Activated naive CD4-positive, alpha-beta T cell treated with anti-CD3 and anti-CD28 coated beads, Interleukin-2, amount 10 ng/mL, durations not matched to agents 7 days and 5 days (primary cell): ENCODE measurements around the gene SPDL1.

ENCODE experiments used
- CTCF ChIA-PET: fragments of 350-600 bp; sonication (Branson Sonifier 250); formaldehyde crosslinking; loops from one replicate; lab custom pipeline; 2021; ENCODE audit warnings: antibody characterized with exemption; lab: Charles Lee
- DNase-seq: peaks from one replicate; pipeline ENCODE4 v3.0.0-alpha.2; 2020
- H3K27ac Mint-ChIP-seq: one replicate; pipeline ENCODE4 v1.8.0; 2021; ENCODE audit warnings: mild to moderate bottlenecking, moderate library complexity, mixed read lengths
- H3K27me3 Mint-ChIP-seq: one replicate; pipeline ENCODE4 v1.8.0; 2021; ENCODE audit warnings: mild to moderate bottlenecking, mixed read lengths
- H3K36me3 Mint-ChIP-seq: one replicate; pipeline ENCODE4 v1.8.0; 2021; ENCODE audit warnings: mixed read lengths
- H3K4me1 Mint-ChIP-seq: one replicate; pipeline ENCODE4 v1.8.0; 2021; ENCODE audit warnings: mixed read lengths
- H3K4me3 Mint-ChIP-seq: one replicate; pipeline ENCODE4 v1.8.0; 2021; ENCODE audit warnings: mild to moderate bottlenecking, moderate library complexity, mixed read lengths
- H3K9me3 Mint-ChIP-seq: one replicate; pipeline ENCODE4 v1.8.0; 2021; ENCODE audit warnings: mixed read lengths

Gene SPDL1

GRCh38 chr5:169551696-169552095 is 31.9 kb upstream of the SPDL1 start:
- H3K27ac Mint-ChIP-seq: no peak overlapping the region
- no peaks in the 10 kb centered on the region for H3K4me1 Mint-ChIP-seq
- CTCF ChIA-PET: no interaction called here
- H3K9me3 Mint-ChIP-seq: no peaks in the 10 kb centered on the region
- H3K36me3 Mint-ChIP-seq: no peaks in the 10 kb centered on the region
- DNase-seq: no peak
- peaks cover 5% of the 10 kb centered on the region for H3K27me3 Mint-ChIP-seq
- no peak overlapping the region for H3K4me3 Mint-ChIP-seq

- no peaks in the 10 kb centered on the region for H3K4me1 Mint-ChIP-seq
- peaks cover 8% of the 10 kb centered on the region for H3K27me3 Mint-ChIP-seq
- CTCF ChIA-PET: no interaction called here
- DNase-seq: no peak
- no peaks in the 10 kb centered on the region for H3K36me3 Mint-ChIP-seq
- no peak overlapping the region for H3K4me3 Mint-ChIP-seq
- no peaks in the 10 kb centered on the region for H3K9me3 Mint-ChIP-seq
- H3K27ac Mint-ChIP-seq: no peak overlapping the region
These were observed 29.3 kb upstream of the SPDL1 start for GRCh38 chr5:169554251-169554650.

DNA sequence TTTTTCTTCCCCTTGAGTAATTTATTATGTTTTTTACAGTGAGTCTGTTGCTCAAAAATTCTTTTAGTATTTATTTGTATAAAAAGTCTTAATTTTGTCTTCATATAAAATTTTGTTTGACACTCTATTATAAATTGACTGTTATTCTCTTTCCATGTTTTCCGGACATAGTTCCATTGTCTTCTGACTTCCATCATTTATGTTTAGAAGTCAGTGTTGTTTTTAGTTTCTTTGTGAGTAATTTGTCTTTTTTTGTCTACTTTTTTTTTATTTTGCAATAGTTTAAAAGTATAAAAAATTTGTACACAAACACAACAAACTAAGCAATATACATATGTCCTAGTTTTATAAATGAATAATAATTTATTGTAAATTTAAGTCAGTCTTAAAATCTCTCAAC is 25.7 kb upstream of the SPDL1 start:
- no peaks in the 10 kb centered on the region for H3K36me3 Mint-ChIP-seq
- peaks cover 10% of the 10 kb centered on the region for H3K27me3 Mint-ChIP-seq
- CTCF ChIA-PET: no interaction called here

DNA sequence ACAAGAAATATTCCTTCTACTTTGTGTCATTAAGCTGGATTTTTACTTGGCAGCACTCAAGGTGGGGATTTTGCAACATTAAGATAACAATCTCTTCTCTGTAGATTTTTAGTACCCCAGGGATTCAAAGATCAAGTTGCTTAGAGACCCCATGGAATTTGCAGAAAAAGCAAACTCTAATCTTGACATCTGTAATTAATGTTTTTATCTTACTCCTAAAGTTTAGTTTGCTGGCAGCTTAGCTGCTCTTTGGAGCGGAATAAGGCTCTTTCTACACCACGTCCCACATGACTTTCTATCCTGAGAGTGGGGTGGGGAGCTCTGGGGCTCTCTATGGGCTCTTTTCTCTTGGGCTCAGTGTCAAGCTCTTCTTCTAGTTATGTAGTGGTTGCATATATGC is 21.7 kb upstream of the SPDL1 start:
- H3K9me3 Mint-ChIP-seq: no peaks in the 10 kb centered on the region
- CTCF ChIA-PET: no interaction called here
- H3K4me1 Mint-ChIP-seq: no peaks in the 10 kb centered on the region
- no peaks in the 10 kb centered on the region for H3K36me3 Mint-ChIP-seq
- H3K27me3 Mint-ChIP-seq: peaks cover 14% of the 10 kb centered on the region
- DNase-seq: no peak
- no peak overlapping the region for H3K4me3 Mint-ChIP-seq
- no peak overlapping the region for H3K27ac Mint-ChIP-seq

More for the DNA sequence above, 25.7 kb upstream of the SPDL1 start:
- H3K4me3 Mint-ChIP-seq: no peak overlapping the region
- DNase-seq: no peak
- no peaks in the 10 kb centered on the region for H3K4me1 Mint-ChIP-seq
- H3K9me3 Mint-ChIP-seq: no peaks in the 10 kb centered on the region
- no peak overlapping the region for H3K27ac Mint-ChIP-seq

DNA sequence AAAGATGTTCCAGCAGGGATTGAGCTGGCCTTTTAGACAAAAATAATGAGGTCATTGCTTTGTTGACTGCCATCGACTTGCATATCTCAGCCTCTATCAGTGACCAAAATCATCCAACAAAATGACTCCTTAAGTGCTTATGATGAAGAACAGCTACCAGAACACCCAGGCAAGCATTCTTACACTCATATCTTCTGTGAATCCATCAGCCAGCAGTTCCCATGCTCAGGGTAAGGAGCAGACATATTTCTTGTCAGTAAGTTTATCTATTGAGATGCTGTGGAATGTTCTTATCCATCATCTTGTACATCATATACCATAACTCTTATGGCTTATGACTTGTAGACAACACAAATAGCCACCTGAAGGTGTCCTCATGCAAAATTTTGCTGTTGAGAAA is 20.2 kb upstream of the SPDL1 start:
- Mint-ChIP-seq H3K27me3 (peaks cover 19% of the 10 kb centered on the region), H3K9me3 (no peaks in the 10 kb centered on the region), H3K36me3 (no peaks in the 10 kb centered on the region), H3K4me1 (no peaks in the 10 kb centered on the region), H3K4me3 (no peak overlapping the region), H3K27ac (no peak overlapping the region)
- CTCF ChIA-PET: no interaction called here
- no peak for DNase-seq

- no peak overlapping the region for H3K27ac Mint-ChIP-seq
- no peaks in the 10 kb centered on the region for H3K36me3 Mint-ChIP-seq
- H3K27me3 Mint-ChIP-seq: peaks cover 19% of the 10 kb centered on the region
- DNase-seq: no peak
- no peaks in the 10 kb centered on the region for H3K9me3 Mint-ChIP-seq
- no peaks in the 10 kb centered on the region for H3K4me1 Mint-ChIP-seq
- CTCF ChIA-PET: no interaction called here
- H3K4me3 Mint-ChIP-seq: no peak overlapping the region
These were observed 17.4 kb upstream of the SPDL1 start for GRCh38 chr5:169566202-169566601.

DNA sequence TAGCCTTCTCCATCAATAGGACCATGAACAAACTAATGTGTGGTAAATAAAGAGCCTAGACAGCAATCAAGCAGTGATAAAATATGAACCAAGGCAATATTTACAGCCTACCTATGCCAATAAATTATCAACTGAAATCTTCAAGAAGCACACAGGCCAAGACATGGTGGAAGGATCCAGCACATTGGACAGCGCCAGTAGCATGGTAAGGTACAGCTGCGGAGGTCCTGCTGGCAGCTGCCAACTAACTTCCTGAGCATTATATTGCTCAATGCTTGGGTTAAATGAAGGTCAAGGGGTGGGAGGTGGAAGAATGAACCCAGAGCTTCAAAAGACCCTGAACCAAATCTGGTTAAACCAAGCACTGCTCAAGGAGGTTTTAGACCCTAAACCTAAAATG is 16.5 kb upstream of the SPDL1 start:
- Mint-ChIP-seq H3K9me3 (no peaks in the 10 kb centered on the region), H3K27me3 (peaks cover 22% of the 10 kb centered on the region), H3K36me3 (no peaks in the 10 kb centered on the region), H3K27ac (no peak overlapping the region), H3K4me1 (no peaks in the 10 kb centered on the region), H3K4me3 (no peak overlapping the region)
- DNase-seq: peak; percentile 32
- CTCF ChIA-PET: no interaction called here

DNA sequence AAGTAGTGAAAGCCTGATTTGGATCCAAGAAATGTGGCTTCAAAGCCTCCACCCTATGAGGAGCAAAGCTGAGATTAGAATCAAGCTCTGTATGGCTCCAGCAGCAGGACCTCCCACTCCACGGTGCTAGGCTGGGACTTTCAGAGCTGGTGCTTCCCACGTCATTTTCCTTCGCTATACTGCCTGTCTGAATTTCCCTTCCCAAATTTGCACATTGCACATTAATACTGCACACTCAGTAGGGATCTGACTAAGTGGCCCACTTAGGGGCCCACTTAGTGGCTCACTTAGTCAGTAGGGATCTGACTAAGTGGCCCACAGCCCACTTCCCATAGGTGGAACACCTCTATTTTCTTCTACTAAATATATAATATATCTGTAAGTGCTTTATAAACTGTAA is 14.1 kb upstream of the SPDL1 start:
- no peak overlapping the region for H3K4me3 Mint-ChIP-seq
- no peaks in the 10 kb centered on the region for H3K36me3 Mint-ChIP-seq
- CTCF ChIA-PET: interaction anchor here (2.2 kb wide), 1 partner anchor 11 kb away, joined by 8 read pairs; no protein-coding TSS in a partner anchor
- no peak for DNase-seq
- peaks cover 29% of the 10 kb centered on the region for H3K27me3 Mint-ChIP-seq
- H3K27ac Mint-ChIP-seq: no peak overlapping the region
- H3K4me1 Mint-ChIP-seq: no peaks in the 10 kb centered on the region
- no peaks in the 10 kb centered on the region for H3K9me3 Mint-ChIP-seq

- CTCF ChIA-PET: interaction anchor here (0.8 kb wide), 1 partner anchor 9 kb away, joined by 3 read pairs; no protein-coding TSS in a partner anchor
- Mint-ChIP-seq H3K4me3 (no peak overlapping the region), H3K9me3 (no peaks in the 10 kb centered on the region), H3K4me1 (no peaks in the 10 kb centered on the region), H3K36me3 (no peaks in the 10 kb centered on the region), H3K27me3 (peaks cover 41% of the 10 kb centered on the region), H3K27ac (no peak overlapping the region)
- no peak for DNase-seq
These were observed 12.2 kb upstream of the SPDL1 start for GRCh38 chr5:169571355-169571754.

DNA sequence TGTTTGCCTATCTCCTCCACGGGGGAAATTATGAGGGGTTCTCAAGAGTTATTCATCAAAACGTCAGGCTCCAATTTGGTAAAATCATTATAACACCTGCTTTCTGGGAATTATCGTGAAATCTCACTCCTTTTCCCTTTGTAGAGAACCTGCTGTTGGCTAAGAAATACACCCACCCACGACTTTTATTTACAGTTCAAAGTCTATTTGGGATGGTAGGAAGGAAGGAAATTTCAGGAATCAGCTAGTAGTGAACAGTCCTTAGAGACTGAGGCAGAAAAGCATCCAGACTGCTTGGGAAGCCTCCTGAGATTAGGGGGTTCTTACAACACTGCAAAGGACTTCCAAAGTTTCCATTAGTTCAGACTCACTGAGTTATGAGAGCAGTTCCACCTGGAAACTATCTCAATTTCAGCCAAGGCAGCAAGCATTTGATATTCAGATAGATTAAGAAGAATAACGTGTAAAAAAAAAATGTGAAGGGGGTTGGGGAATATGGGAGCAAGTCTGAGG is 9.4 kb upstream of the SPDL1 start:
- CTCF ChIA-PET: no interaction called here
- no peaks in the 10 kb centered on the region for H3K4me1 Mint-ChIP-seq
- H3K27me3 Mint-ChIP-seq: peaks cover 40% of the 10 kb centered on the region
- H3K27ac Mint-ChIP-seq: no peak overlapping the region
- H3K9me3 Mint-ChIP-seq: no peaks in the 10 kb centered on the region
- no peak overlapping the region for H3K4me3 Mint-ChIP-seq
- no peaks in the 10 kb centered on the region for H3K36me3 Mint-ChIP-seq
- no peak for DNase-seq

DNA sequence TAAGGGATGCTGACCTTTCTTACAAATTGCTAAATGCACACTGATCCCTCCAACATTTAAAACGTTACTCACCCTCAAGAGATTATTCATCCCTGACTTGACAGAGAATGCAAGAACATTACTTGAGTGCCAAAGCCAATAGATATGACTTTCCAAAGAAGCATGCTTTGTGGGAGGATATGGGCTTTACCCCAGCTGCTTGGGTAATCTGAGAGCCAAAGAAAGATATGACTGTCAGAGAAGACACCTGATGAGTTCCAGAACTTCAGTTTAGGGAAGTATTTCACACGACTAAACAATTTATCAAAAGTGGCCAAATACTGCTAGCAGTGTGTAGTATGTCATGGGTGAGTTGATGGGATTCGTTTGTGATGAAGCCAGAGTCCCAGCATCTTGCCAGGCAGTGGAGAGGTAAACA is 7.4 kb upstream of the SPDL1 start:
- Mint-ChIP-seq H3K27ac (no peak overlapping the region), H3K27me3 (peaks cover 39% of the 10 kb centered on the region), H3K4me1 (no peaks in the 10 kb centered on the region), H3K36me3 (no peaks in the 10 kb centered on the region), H3K9me3 (no peaks in the 10 kb centered on the region), H3K4me3 (no peak overlapping the region)
- CTCF ChIA-PET: no interaction called here
- no peak for DNase-seq

- no peak overlapping the region for H3K4me3 Mint-ChIP-seq
- H3K4me1 Mint-ChIP-seq: peaks cover 3% of the 10 kb centered on the region
- H3K27me3 Mint-ChIP-seq: peaks cover 34% of the 10 kb centered on the region
- no peak for DNase-seq
- no peaks in the 10 kb centered on the region for H3K9me3 Mint-ChIP-seq
- no peaks in the 10 kb centered on the region for H3K36me3 Mint-ChIP-seq
- no peak overlapping the region for H3K27ac Mint-ChIP-seq
- CTCF ChIA-PET: interaction anchor here (1.0 kb wide), 1 partner anchor 899 kb away, joined by 4 read pairs; no protein-coding TSS in a partner anchor
These were observed 5.6 kb upstream of the SPDL1 start for GRCh38 chr5:169577951-169578350.

GRCh38 chr5:169580964-169581363 is 2.6 kb upstream of the SPDL1 start:
- H3K9me3 Mint-ChIP-seq: no peaks in the 10 kb centered on the region
- H3K27me3 Mint-ChIP-seq: peaks cover 22% of the 10 kb centered on the region
- H3K4me1 Mint-ChIP-seq: peaks cover 26% of the 10 kb centered on the region
- H3K4me3 Mint-ChIP-seq: no peak overlapping the region
- no peak for DNase-seq
- peaks cover 5% of the 10 kb centered on the region for H3K36me3 Mint-ChIP-seq
- CTCF ChIA-PET: interaction anchor here (0.6 to 2.8 kb wide), 16 partner anchors 10 to 1230 kb away, joined by 3 to 17 read pairs (median 4); partner anchors contain the start of gene DOCK2
- no peak overlapping the region for H3K27ac Mint-ChIP-seq

- Mint-ChIP-seq H3K27me3 (peaks cover 15% of the 10 kb centered on the region), H3K4me1 (peaks cover 34% of the 10 kb centered on the region), H3K4me3 (peak overlapping the region; percentile 7), H3K36me3 (peaks cover 11% of the 10 kb centered on the region), H3K27ac (no peak overlapping the region), H3K9me3 (no peaks in the 10 kb centered on the region)
- CTCF ChIA-PET: interaction anchor here (0.9 to 2.8 kb wide), 10 partner anchors 13 to 877 kb away, joined by 3 to 17 read pairs (median 4); no protein-coding TSS in a partner anchor
- DNase-seq: peak; percentile 72
These were observed 1.9 kb upstream of the SPDL1 start for GRCh38 chr5:169581580-169582227.

DNA sequence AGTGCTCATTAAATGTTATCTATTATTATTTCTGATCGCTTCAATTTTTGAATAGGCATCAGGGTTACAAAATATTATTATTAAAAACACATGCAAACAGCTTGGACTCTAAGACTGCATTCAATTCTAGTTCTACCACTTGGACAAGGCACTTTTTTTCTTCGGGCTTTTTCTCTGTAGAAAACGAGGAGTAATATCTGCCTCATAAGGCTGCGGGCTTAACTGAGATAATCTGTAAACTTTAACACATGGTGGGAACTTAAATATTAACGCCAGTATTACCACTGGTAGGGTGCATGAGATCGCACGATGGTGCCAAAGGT is 511 bp upstream of the SPDL1 start:
- Mint-ChIP-seq H3K9me3 (no peaks in the 10 kb centered on the region), H3K4me1 (peaks cover 39% of the 10 kb centered on the region), H3K27ac (peak overlapping the region; percentile 95), H3K4me3 (peak overlapping the region; percentile 99), H3K27me3 (peaks cover 15% of the 10 kb centered on the region), H3K36me3 (peaks cover 11% of the 10 kb centered on the region)
- CTCF ChIA-PET: interaction anchor here (1.6 kb wide), 1 partner anchor 89 kb away, joined by 3 read pairs; no protein-coding TSS in a partner anchor
- DNase-seq: no peak
